ENCODE data around the gene LCP2.

LCP2 gene

DNA sequence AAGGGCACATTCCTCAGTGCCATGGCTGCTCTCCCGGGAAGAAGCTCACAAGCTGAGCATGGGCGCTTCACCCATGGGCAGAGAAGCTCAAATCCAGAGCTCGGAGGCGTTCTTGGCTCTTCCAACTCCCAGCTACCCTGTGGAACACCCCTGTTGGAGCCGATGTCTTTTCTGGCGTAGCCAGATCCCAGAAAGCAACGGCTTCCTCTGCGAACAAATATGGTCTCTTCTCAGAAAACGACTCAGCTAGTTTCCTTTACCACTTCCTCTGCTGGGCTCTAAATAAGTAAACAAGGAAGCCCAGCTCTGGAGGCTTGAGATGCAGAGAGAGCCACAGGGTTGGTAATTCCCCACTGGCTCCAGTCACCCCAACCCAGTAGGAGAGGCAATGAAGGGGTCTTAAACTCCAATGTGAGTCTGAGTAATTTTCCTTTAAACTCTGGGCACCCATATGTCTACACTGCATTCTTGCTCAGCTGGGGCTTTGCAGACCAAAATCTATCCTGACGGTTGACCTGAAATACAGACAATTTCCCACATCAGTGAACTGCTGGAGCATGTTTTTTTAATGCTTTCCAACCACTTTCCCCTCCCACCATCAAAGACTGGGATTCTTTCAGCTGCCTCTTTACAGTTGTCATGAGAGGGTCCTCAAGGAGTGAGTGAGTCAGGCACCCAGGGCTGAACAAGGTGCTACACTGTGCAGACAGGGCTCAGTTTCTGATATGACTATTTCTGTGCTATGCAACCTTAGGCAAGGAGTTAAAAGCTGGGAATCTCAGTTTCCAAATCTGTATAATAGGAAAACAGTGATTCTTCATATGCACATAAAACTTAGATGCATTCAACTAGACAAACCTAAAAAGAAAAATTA is at the start of gene LCP2:
TSS of gene LCP2 (minus strand) at position 189 of the 874 bp plus-strand sequence. CDS start at position 23, 166 bp downstream.
- no peak within 1 kb of the TSS for H3K4me3 ChIP-seq (replicated peaks in 1 of 2; ENCODE audit: low read depth in 2 of 2, low read length in 2 of 2)
- no peak for DNase-seq (ENCODE audit: low read depth in 2 of 2)
- TF ChIP-seq, protein P1, sequence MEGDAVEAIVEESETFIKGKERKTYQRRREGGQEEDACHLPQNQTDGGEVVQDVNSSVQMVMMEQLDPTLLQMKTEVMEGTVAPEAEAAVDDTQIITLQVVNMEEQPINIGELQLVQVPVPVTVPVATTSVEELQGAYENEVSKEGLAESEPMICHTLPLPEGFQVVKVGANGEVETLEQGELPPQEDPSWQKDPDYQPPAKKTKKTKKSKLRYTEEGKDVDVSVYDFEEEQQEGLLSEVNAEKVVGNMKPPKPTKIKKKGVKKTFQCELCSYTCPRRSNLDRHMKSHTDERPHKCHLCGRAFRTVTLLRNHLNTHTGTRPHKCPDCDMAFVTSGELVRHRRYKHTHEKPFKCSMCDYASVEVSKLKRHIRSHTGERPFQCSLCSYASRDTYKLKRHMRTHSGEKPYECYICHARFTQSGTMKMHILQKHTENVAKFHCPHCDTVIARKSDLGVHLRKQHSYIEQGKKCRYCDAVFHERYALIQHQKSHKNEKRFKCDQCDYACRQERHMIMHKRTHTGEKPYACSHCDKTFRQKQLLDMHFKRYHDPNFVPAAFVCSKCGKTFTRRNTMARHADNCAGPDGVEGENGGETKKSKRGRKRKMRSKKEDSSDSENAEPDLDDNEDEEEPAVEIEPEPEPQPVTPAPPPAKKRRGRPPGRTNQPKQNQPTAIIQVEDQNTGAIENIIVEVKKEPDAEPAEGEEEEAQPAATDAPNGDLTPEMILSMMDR (IDR thresholded peaks at IDR 0.05; ENCODE audit: low read depth, low read length): no peak

DNA sequence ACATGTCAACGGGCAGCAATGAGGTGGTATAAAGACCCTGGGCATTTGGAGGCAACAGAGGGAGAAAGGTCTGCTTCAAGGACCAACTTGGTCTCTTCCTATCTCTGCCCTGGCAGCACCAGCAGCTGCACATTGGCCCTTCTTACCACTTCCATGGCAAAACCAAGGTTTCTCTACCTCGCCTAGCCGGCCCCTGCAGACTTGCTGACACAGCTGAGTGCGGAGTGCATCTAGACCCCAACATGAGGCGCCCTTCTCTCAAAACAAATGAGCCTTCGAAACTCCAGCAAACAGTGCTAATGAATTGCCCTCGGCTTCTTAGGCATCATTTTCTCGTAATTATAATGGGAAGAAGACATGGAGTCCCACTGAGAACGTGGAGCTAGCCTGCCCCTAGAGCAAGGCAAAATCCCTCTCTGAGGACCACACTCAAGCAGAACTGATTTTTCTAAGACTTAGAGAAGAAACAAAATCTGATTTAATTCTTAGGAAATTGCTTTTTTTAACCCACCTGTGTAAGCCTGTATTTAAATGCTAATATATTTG is 49.5 kb upstream of the LCP2 start:
- TF ChIP-seq, protein P1 (IDR thresholded peaks at IDR 0.05; ENCODE audit: low read depth, low read length): no peak
- DNase-seq (ENCODE audit: low read depth in 2 of 2): no peak
- H3K4me3 ChIP-seq (replicated peaks in 1 of 2; ENCODE audit: low read depth in 2 of 2, low read length in 2 of 2): no peak overlapping the region

DNA sequence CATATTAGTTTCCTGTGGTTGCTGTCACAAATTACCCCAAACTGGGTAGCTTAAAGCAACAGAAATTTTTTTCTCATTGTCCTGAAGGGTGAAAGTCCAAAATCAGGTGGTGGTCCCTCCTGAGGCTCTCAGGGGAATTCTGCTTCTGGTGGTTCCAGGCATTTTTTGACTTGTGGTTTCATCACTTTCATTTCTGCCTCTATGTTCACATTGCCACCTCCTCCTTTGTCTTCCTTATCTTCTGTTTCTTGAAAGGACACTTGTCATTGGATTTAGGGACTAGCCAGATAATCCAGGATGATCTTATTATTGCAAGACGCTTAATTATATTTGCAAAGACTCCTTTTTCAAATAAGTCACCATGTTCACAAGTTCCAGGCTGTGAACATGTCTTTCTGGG is 48.4 kb upstream of the LCP2 start:
- no peak overlapping the region for H3K4me3 ChIP-seq (replicated peaks in 1 of 2; ENCODE audit: low read depth in 2 of 2, low read length in 2 of 2)
- no peak for DNase-seq (ENCODE audit: low read depth in 2 of 2)
- TF ChIP-seq, protein P1 (IDR thresholded peaks at IDR 0.05; ENCODE audit: low read depth, low read length): no peak

DNA sequence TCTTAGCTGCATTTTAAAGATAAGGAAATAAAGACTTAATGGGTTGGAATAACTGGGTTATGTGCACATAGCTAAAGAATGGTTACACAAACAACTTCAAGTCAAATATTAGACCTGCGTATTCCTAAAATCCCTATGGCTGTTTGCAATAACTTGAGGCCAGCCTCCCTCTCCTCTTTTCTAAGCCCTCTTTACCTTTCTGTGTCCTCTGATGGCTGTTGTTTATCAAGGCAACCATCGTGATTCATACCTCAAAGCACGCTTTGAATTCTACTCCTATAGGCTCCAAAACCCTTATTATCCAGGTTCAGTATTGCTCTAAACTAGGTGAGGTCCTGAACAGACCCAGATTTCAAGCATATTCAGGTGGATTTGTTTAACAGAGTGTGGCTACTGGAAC is 45.6 kb upstream of the LCP2 start:
- no peak overlapping the region for H3K4me3 ChIP-seq (replicated peaks in 1 of 2; ENCODE audit: low read depth in 2 of 2, low read length in 2 of 2)
- DNase-seq (ENCODE audit: low read depth in 2 of 2): no peak
- TF ChIP-seq, protein P1 (IDR thresholded peaks at IDR 0.05; ENCODE audit: low read depth, low read length): no peak

DNA sequence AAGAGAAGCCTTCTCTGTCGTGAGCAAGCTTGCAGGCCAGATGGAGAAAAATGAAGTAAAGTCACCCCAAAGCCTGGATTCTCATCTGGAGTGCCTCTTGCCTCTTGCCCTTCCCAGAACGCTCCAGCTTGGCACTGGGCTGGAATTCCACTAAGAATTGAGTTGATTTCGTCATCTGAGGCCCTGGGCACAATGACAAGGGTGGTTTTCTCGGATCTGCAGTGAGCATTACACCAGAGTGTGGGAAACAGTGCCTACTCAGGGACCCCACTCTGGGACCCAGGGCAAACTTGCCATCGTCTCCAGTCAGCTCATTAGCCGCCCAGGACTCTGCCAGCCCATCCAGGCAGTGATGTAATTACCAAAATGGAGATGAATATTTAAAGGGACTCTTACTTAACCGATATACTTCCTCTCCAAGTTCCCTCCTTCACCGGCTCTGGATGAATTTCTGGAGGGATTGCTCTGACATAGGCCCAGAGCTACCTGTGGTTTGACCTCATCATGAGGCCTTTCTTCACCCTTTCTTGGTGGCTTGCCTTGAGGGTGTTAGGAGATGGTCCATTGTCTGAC is 44.7 kb upstream of the LCP2 start:
- no peak overlapping the region for H3K4me3 ChIP-seq (replicated peaks in 1 of 2; ENCODE audit: low read depth in 2 of 2, low read length in 2 of 2)
- peak in 1 of 2 donors; percentile 8 for DNase-seq (ENCODE audit: low read depth in 2 of 2)
- TF ChIP-seq, protein P1 (IDR thresholded peaks at IDR 0.05; ENCODE audit: low read depth, low read length): no peak

DNA sequence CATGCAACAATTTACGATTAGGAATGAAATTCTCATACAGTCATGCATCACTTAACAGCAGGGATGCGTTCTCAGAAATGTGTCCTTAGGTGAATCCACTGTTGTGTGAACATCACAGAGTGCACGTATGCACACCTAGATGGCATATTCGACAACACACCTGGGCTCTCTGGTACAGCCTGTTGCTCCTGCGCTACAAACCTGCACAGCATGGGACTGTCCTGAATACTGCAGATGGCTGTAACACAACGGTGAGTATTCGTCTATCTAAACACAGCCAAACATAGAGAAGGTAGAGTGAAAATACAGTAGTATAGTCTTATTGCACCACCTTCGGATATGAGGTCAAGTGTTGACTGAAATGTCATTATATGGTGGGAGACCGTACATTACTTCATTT is 44.0 kb upstream of the LCP2 start:
- no peak overlapping the region for H3K4me3 ChIP-seq (replicated peaks in 1 of 2; ENCODE audit: low read depth in 2 of 2, low read length in 2 of 2)
- DNase-seq (ENCODE audit: low read depth in 2 of 2): no peak
- TF ChIP-seq, protein P1 (IDR thresholded peaks at IDR 0.05; ENCODE audit: low read depth, low read length): no peak
